ENCODE data around the gene DDB1. TPM values are rescaled to one million over a fixed set of nuclear protein-coding genes. Genes with fewer than 3 reads are reported as not detected.

Gene DDB1
- total RNA-seq, 1 experiment from 2014 or later = 297 TPM

DNA sequence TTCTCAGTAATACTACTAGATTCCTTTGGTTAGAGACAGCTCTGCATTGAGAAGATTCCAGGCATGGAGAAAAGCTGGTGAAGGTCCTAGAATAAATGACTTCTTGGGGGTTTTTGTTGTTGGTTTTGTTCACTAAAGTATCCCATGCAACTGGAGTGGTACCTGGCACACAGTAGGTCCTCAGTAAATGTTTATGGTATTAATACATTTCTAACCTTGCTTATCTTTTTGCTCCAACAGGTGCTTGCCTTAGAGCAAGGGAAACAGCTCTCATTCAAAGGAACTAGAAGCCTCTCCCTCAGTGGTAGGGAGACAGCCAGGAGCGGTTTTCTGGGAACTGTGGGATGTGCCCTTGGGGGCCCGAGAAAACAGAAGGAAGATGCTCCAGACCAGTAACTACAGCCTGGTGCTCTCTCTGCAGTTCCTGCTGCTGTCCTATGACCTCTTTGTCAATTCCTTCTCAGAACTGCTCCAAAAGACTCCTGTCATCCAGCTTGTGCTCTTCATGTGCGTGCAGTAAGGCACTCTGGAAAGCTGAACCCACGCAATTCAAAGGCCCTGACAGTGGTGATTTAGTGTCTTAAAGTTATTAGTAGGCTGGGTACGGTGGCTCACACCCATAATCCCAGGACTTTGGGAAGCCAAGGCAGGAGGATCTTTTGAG lies 31.2 kb upstream of the DDB1 start:
- Histone ChIP-seq H4K8ac (replicated peaks; ENCODE audit: insufficient read length, low read depth, low read length) (no peak overlapping the region), H2BK20ac (ENCODE audit: low read depth, low read length, poor library complexity, severe bottlenecking) (no peak overlapping the region), H3T11ph (ENCODE audit: low read length) (no peak overlapping the region), H2AK5ac (ENCODE audit: insufficient read length, low read length) (no peak overlapping the region), H3K4me1 (ENCODE audit: insufficient read depth, low read length) (no peaks in the 10 kb centered on the region), H3K9ac (ENCODE audit: extremely low read depth, insufficient read length, low read length) (no peak overlapping the region), H4K91ac (ENCODE audit: insufficient read length, low read depth, low read length) (no peak overlapping the region), H3K79me2 (ENCODE audit: insufficient read depth, low read length) (peaks cover 2% of the 10 kb centered on the region; the same call in 1 of the 2 replicates), H3K23me2 (ENCODE audit: insufficient read length, low read depth, low read length, poor library complexity, severe bottlenecking) (peaks cover 6% of the 10 kb centered on the region), H4K20me1 (ENCODE audit: control insufficient read depth, insufficient read depth, insufficient read length) (no peaks in the 10 kb centered on the region), H2BK120ac (ENCODE audit: low read depth, low read length, poor library complexity, severe bottlenecking) (no peak overlapping the region), H4K5ac (ENCODE audit: insufficient read length, low read depth, low read length) (no peak overlapping the region), H3K14ac (ENCODE audit: insufficient read depth, low read length) (no peak overlapping the region), H3K56ac (ENCODE audit: insufficient read length, low read depth, low read length) (no peak overlapping the region), H3K9me3 (ENCODE audit: control insufficient read depth, low read depth, low read length) (no peaks in the 10 kb centered on the region), H3K4me2 (ENCODE audit: insufficient read depth, insufficient read length, low read length) (no peak overlapping the region), H2BK5ac (ENCODE audit: insufficient read length, low read length) (no peak overlapping the region), H3K27me3 (ENCODE audit: insufficient read depth, low read length) (no peaks in the 10 kb centered on the region), H3K79me1 (ENCODE audit: insufficient read depth, low read depth, low read length, poor library complexity, severe bottlenecking) (no peaks in the 10 kb centered on the region), H2BK12ac (ENCODE audit: insufficient read length, low read depth, low read length) (no peak overlapping the region), H3K23ac (ENCODE audit: insufficient read length, low read depth, low read length) (no peak overlapping the region), H3K27ac (ENCODE audit: insufficient read length, low read depth, low read length) (no peak overlapping the region), H2AFZ (ENCODE audit: low read length) (no peak overlapping the region), H2BK15ac (ENCODE audit: low read depth, low read length) (no peak overlapping the region), H3K4ac (ENCODE audit: low read depth, low read length) (no peak overlapping the region), H3K18ac (ENCODE audit: insufficient read length, low read depth, low read length) (no peak overlapping the region)
- peak overlapping the region; percentile 98 to 100; a peak in 4 of 5 replicates for H3K4me3 Mint-ChIP-seq
- H3K36me3 Mint-ChIP-seq (ENCODE audit: insufficient read depth in 1 of 3, low read depth in 3 of 3) = peaks cover 40 to 61% (median 49%) of the 10 kb centered on the region in 3 experiments
- no peak for DNase-seq
- H3K27ac Mint-ChIP-seq = no peak overlapping the region
- no peaks in the 10 kb centered on the region for H3K27me3 Mint-ChIP-seq (ENCODE audit: low read depth)
- no CpG with 5 or more reads among the region's 5 CpGs for WGBS (ENCODE audit: extremely low coverage, insufficient read length, low lambda C conversion rate)
- peaks cover 13 to 25% of the 10 kb centered on the region in 2 experiments for H3K4me1 Mint-ChIP-seq
- TF ChIP-seq, protein P1, sequence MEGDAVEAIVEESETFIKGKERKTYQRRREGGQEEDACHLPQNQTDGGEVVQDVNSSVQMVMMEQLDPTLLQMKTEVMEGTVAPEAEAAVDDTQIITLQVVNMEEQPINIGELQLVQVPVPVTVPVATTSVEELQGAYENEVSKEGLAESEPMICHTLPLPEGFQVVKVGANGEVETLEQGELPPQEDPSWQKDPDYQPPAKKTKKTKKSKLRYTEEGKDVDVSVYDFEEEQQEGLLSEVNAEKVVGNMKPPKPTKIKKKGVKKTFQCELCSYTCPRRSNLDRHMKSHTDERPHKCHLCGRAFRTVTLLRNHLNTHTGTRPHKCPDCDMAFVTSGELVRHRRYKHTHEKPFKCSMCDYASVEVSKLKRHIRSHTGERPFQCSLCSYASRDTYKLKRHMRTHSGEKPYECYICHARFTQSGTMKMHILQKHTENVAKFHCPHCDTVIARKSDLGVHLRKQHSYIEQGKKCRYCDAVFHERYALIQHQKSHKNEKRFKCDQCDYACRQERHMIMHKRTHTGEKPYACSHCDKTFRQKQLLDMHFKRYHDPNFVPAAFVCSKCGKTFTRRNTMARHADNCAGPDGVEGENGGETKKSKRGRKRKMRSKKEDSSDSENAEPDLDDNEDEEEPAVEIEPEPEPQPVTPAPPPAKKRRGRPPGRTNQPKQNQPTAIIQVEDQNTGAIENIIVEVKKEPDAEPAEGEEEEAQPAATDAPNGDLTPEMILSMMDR (conservative IDR thresholded peaks at IDR 0.05) = no peak
- H3K9me3 Mint-ChIP-seq = no peaks in the 10 kb centered on the region; a peak in 1 of 5 replicates
